ENCODE data around the gene MORN5. TPM values are rescaled to one million over a fixed set of nuclear protein-coding genes. Genes with fewer than 3 reads are reported as not detected.

MORN5 gene
- total RNA-seq, 2 donors from 2014 or later, result 2.1 TPM; not detected in 1

DNA sequence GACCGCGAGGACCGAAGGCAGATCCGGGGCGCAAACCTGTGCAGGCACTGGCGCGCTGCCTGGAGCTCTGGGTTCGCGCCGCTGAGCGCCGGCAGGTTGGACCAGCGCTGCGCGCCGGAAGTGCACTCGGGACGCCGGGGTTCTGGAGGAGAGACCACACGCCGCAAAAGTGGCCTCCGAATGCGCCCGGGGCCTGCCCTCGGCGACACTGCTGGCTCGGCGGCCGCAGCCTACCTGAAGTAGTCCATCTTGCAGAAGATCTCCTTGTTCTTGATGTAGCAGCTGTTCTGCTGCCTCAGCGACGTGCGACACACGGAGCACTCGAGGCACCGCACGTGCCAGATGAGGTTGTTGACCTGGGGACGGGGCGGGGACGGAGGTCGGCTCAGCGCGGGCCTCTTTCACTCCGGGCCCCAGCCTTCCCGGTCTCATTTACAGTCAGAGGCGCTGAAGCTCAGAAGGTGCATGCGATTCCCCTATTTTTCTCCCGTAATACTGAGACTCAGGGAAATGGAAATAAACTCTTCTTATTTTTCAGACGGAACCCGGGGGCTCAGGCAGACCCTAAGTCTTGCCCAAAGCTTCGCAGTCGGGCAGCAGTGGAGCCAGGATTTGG is 66.5 kb downstream of the MORN5 start:
- intact Hi-C loops (cut with DNase I), result no loop called here
- no peaks in the 10 kb centered on the region for H3K36me3 ChIP-seq
- H3K27me3 ChIP-seq (replicated peaks; ENCODE audit: insufficient read depth), result peaks cover 30% of the 10 kb centered on the region
- H3K27ac ChIP-seq, result no peak overlapping the region
- no peaks in the 10 kb centered on the region for H3K9me3 ChIP-seq
- no peak overlapping the region for H3K4me3 ChIP-seq
- TF ChIP-seq POLR2A (IDR thresholded peaks at IDR 0.05) (no peak), POLR2AphosphoS5 (IDR thresholded peaks at IDR 0.05) (no peak)
- TF ChIP-seq, protein P1, sequence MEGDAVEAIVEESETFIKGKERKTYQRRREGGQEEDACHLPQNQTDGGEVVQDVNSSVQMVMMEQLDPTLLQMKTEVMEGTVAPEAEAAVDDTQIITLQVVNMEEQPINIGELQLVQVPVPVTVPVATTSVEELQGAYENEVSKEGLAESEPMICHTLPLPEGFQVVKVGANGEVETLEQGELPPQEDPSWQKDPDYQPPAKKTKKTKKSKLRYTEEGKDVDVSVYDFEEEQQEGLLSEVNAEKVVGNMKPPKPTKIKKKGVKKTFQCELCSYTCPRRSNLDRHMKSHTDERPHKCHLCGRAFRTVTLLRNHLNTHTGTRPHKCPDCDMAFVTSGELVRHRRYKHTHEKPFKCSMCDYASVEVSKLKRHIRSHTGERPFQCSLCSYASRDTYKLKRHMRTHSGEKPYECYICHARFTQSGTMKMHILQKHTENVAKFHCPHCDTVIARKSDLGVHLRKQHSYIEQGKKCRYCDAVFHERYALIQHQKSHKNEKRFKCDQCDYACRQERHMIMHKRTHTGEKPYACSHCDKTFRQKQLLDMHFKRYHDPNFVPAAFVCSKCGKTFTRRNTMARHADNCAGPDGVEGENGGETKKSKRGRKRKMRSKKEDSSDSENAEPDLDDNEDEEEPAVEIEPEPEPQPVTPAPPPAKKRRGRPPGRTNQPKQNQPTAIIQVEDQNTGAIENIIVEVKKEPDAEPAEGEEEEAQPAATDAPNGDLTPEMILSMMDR (IDR thresholded peaks at IDR 0.05), result no peak
- 13% methylated on average over 29 of the region's 51 CpGs for WGBS
- no peak for DNase-seq (ENCODE audit: low spot score)
- peaks cover 5% of the 10 kb centered on the region for H3K4me1 ChIP-seq (replicated peaks)

DNA sequence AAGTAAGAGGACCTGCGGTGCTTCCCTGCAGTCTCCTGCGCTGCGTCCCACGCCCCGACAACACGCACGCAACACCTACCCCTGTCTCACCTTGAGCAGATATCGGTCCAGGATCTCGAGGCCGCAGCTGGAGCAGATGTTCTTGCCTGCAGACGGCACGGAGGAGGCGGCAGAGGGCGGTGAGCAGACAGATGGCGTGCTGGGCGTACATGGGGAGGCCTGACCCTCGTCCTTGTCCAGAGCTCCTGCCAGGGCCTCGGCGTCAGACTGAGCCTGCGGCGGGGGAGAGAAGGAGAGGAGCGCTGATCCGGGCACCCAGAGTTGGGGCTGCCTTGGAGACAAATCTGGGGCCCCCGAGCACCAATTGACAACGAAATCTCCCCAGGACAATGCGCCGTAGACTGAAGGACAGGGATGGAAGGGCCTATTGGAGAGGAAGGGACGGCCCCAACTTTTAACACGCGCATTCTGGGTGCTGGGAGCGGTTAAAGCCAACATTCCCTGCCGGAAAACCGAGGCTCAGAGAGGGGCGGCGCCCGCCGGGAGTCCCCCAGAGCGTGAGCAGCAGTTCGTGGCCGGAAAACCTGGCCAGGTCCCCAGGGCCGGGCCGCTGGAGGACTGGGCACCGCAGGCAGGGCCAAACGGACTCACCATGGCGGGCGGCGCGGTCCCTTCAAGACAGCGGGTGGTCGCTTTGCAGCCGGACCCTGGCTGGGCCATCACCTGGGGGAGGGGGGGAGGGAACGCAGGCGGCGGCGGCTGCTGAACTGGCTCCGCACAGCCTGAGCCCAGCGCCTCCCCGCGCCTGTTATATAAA is 67.3 kb downstream of the MORN5 start:
- H3K4me1 ChIP-seq (replicated peaks), result peaks cover 5% of the 10 kb centered on the region
- intact Hi-C loops (cut with DNase I), result no loop called here
- DNase-seq (ENCODE audit: low spot score), result no peak
- peak overlapping the region in 1 of 2 donors; percentile 33 for H3K4me3 ChIP-seq
- TF ChIP-seq, protein P1 (IDR thresholded peaks at IDR 0.05), result no peak
- TF ChIP-seq POLR2A (IDR thresholded peaks at IDR 0.05) (no peak), POLR2AphosphoS5 (IDR thresholded peaks at IDR 0.05) (no peak)
- no peak overlapping the region for H3K27ac ChIP-seq
- no peaks in the 10 kb centered on the region for H3K36me3 ChIP-seq
- peaks cover 30% of the 10 kb centered on the region for H3K27me3 ChIP-seq (replicated peaks; ENCODE audit: insufficient read depth)
- WGBS, result 17% methylated on average over 28 of the region's 59 CpGs
- no peaks in the 10 kb centered on the region for H3K9me3 ChIP-seq

DNA sequence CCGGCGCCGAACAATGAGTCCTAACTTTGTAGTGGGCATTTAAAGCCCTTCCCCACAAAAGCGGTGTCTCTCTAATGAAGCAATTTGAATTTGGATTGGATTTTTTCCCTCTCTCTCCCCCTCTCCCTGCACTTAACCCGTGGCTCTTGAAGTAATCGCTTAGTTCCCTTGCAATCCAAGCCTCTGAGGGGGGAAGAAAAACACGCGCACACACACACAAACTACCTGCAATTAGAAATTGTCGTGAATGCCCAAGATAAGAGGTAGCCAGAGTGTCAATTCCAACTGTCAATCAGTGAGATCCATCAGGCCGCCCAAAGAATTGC is 67.8 kb downstream of the MORN5 start:
- TF ChIP-seq, protein P1 (IDR thresholded peaks at IDR 0.05), result no peak
- TF ChIP-seq POLR2A (IDR thresholded peaks at IDR 0.05), result no peak
- TF ChIP-seq POLR2AphosphoS5 (IDR thresholded peaks at IDR 0.05), result no peak
- no peak for DNase-seq (ENCODE audit: low spot score)
- WGBS, result 7% methylated on average over 10 of the region's 10 CpGs
- peak overlapping the region in 1 of 2 donors; percentile 33 for H3K4me3 ChIP-seq
- peaks cover 5% of the 10 kb centered on the region for H3K4me1 ChIP-seq (replicated peaks)
- intact Hi-C loops (cut with DNase I), result no loop called here
- no peak overlapping the region for H3K27ac ChIP-seq
- no peaks in the 10 kb centered on the region for H3K9me3 ChIP-seq
- peaks cover 30% of the 10 kb centered on the region for H3K27me3 ChIP-seq (replicated peaks; ENCODE audit: insufficient read depth)
- H3K36me3 ChIP-seq, result no peaks in the 10 kb centered on the region

DNA sequence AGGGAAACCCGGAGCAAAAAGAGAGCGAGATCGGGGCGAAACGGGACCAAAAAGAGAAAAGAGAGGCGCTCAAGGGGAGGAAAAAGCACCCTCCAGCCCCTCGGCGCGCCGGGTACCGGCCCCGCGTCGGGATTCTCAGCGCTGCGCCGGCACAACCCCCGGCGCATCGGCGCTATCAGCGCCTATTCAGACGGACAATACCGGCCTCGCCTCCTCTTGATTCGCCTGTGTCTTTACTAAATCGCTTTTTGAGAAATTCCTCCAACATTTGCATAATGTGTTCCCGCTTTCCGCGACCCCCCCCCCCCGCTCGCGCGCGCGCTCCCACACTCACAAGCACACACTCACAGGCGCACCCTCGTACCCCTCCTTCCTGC is 68.5 kb downstream of the MORN5 start:
- H3K27ac ChIP-seq, result no peak overlapping the region
- H3K4me1 ChIP-seq (replicated peaks), result peaks cover 5% of the 10 kb centered on the region
- H3K36me3 ChIP-seq, result no peaks in the 10 kb centered on the region
- intact Hi-C loops (cut with DNase I), result no loop called here
- 2% methylated on average over 38 of the region's 38 CpGs for WGBS
- no peak for DNase-seq (ENCODE audit: low spot score)
- peak overlapping the region; percentile 18 to 33 for H3K4me3 ChIP-seq
- TF ChIP-seq POLR2AphosphoS5 (IDR thresholded peaks at IDR 0.05), result no peak
- no peak for TF ChIP-seq POLR2A (IDR thresholded peaks at IDR 0.05)
- TF ChIP-seq, protein P1 (IDR thresholded peaks at IDR 0.05), result no peak
- no peaks in the 10 kb centered on the region for H3K9me3 ChIP-seq
- H3K27me3 ChIP-seq (replicated peaks; ENCODE audit: insufficient read depth), result peaks cover 30% of the 10 kb centered on the region
